Measurements from ENCODE around the gene SHC2.
"Not testable (repeated sequence)": the region's sequence is repeated elsewhere in the genome, so short reads cannot be mapped to it uniquely, and the experiment has no call there.

SHC2 gene

GRCh38 chr19:400976-401865 is 59.6 kb downstream of the SHC2 start:
- DNase-seq: no peak
- in situ Hi-C loops (cut with MboI; ENCODE audit: low pct_unique_long_range_greater_than_20kb, low sequenced_read_pairs): no loop called here

DNA sequence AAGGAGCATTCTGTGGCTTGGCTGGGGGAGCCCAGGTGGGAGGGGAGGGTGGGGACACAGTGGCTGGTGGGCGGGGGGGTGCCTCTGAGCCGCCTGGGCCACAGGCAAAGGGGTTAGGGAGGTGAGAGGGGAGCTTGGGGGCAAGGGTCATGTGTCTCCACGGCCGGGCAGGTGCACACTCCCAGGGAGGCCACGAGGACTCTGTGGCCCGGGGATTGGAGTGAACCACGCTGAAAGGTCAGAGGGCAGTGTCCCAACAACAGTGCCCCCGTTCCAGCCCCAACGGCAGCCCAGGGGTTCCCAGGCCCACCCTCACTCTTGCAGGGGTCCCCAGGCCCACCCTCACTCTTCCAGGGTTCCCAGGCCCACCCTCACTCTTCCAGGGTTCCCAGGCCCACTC is 61.5 kb downstream of the SHC2 start:
- in situ Hi-C loops (cut with MboI; ENCODE audit: low pct_unique_long_range_greater_than_20kb, low sequenced_read_pairs): no loop called here
- no peak for DNase-seq

DNA sequence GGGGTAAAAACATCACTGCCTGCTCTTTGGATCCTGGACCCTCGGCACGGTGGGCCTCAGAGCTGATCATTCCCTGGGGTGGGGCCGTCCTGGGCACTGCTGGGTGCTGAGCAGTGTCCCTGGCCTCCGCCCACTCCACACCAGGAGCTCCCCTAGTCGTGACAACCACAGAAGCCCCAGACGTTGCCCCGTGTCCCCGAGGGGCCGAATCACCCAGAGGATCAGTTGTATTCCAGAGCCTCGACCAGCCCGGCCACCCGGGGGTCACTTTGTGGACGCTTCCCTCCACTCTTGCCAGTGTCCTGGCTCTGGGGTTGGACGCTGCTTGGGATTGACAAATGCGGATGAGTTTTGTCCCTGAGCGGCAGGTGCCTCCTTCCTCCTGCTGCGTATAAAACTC is 62.1 kb downstream of the SHC2 start:
- DNase-seq: no peak
- in situ Hi-C loops (cut with MboI; ENCODE audit: low pct_unique_long_range_greater_than_20kb, low sequenced_read_pairs): no loop called here

DNA sequence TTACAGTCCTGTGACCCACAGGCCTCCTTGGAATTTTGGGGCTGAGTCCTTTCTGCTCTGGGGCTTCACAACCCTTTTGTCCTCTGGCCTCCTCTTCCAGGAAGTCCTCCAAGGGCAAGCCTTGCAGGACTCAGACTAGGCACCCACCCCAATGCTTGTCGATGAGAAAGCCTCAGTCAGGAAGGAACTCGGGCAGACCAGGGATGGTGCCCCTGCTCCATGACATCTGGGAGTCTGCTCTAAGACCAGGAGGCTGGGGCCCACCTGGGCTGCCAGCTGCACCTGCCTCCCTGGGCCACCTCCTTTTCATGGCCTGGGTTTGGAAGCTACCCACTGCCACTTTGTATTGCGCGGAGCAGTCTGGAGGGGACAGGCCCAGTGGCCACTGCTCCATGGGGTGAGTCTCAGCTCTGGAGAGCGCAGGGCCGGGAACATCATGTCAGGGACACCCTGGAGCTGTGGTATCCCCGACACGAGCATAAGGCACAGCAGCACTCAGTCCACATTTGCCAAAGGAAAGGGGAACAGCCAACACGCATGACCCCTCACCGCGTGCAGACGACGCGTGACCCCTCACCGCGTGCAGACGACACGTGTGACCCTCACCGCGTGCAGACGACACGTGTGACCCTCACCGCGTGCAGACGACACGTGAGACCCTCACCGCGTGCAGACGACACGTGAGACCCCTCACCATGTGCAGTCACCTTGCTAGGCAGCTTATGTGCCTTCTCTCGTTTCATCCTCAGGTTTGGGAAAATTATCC is 62.7 kb downstream of the SHC2 start:
- DNase-seq: no peak

DNA sequence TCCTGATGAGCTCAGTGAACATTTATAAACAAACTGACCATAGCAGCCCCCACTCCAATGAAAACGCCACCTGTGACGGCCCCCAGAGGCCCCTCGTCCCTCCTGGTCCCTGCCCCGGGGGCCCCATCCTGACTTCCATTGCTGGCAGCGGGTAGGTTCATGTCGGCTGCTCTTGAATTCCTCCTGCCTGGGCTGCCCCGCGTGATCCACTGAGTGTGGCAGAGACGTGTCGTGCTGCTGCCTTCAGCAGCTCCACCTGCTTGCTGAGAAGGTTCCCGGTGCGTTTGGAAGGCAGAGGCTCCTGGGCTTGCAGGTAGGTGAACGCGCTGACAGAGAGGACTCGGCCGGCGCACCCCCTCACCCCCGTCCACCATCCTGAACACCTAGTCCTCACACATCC is 63.5 kb downstream of the SHC2 start:
- in situ Hi-C loops (cut with MboI; ENCODE audit: low pct_unique_long_range_greater_than_20kb, low sequenced_read_pairs): no loop called here

More for the DNA sequence above, 62.7 kb downstream of the SHC2 start:
- in situ Hi-C loops (cut with MboI; ENCODE audit: low pct_unique_long_range_greater_than_20kb, low sequenced_read_pairs): no loop called here

DNA sequence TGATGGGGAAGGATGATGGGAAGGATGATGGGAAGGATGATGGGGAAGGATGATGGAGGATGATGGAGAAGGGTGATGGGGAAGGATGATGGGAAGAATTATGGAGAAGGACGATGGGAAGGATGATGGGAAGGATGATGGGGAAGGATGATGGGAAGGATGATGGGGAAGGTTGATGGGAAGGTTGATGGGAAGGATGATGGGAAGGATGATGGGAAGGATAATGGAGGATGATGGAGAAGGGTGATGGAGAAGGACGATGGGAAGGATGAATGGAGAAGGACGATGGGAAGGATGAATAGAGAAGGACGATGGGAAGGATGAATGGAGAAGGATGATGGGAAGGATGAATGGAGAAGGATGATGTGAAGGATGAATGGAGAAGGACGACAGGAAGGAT is 65.4 kb downstream of the SHC2 start:
- DNase-seq: no peak
- in situ Hi-C loops (cut with MboI; ENCODE audit: low pct_unique_long_range_greater_than_20kb, low sequenced_read_pairs): no loop called here

More for the DNA sequence above, 63.5 kb downstream of the SHC2 start:
- no peak for DNase-seq

GRCh38 chr19:394857-395256 is 66.0 kb downstream of the SHC2 start:
- DNase-seq; in situ Hi-C loops (cut with MboI; ENCODE audit: low pct_unique_long_range_greater_than_20kb, low sequenced_read_pairs): not testable (repeated sequence)

GRCh38 chr19:393560-393959 is 67.3 kb downstream of the SHC2 start:
- DNase-seq; in situ Hi-C loops (cut with MboI; ENCODE audit: low pct_unique_long_range_greater_than_20kb, low sequenced_read_pairs): not testable (repeated sequence)

DNA sequence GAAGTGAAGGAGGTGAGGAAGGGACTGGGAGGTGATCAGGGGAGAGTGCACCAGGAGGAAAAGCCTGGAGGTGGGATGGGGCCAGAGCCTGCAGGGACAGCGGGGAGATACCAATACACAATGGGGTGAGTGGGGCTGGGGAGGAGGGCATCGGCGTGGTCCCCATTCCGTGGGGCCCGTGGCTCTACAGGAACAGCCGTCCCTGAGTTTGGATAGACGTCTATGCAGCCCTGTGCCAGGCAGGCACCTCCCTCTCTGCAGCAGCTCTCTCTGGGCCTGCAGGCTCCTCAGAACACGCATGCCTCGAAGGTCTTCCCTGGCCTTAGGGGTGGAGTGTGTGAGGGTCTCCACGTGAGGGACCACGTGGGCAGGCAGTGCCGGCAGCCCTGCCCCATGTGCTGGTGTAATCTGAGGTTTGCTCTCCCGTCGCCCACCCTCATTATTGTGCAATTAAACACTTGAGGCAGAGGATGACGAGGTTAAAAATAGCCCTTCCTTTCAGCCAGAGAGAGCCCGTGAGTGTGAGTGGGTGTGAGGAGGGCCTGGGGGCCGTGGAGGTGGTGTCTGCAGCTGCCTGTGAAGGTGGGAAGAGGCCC is 68.4 kb downstream of the SHC2 start:
- no peak for DNase-seq
- in situ Hi-C loops (cut with MboI; ENCODE audit: low pct_unique_long_range_greater_than_20kb, low sequenced_read_pairs): no loop called here

DNA sequence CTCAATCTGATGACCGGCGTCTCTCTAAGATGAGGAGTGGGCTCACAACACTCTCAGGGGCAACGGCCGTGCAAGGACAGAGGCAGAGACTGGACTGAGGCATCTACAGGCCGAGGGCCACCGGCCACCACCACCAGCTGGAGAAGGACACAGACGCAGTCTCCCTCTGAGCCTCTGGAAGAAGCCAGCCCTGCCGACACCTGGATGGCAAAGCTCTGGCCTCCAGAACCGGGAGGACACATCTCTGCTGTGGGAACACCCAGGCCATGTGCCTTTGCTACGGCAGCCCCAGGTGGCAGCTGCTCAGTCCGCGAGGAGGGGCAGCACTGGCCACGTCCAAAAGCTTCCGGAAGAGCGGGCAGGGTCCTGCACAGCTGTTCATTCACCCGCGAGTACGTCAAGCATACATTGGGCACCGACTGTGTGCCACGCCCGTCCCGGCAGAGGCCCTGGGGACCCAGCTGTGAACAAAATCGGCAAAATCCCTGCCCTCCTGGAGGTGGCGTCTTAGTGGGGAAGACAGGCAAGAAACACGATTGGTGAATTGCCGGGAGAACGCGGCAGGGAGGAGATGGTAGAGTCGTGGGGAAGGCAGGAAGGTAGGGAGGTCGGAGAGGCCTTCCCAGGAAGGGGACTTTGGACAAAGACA is 69.0 kb downstream of the SHC2 start:
- in situ Hi-C loops (cut with MboI; ENCODE audit: low pct_unique_long_range_greater_than_20kb, low sequenced_read_pairs): no loop called here
- DNase-seq: no peak

DNA sequence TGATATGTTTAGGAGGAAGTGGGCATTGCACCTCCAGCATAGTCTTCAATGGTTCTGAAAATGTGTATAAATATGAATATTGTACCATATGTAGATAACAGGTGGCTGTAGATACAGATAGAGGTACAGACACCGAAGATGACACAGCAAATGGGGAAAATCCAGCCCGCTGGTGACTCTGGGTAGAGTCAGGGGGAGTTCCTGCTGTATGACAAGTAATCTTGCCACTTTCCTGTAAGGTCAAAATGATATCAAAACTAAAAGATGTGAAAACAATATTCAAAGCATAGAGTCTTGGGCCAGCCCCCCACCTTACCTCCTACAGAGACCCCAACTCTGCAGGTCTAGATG is 69.7 kb downstream of the SHC2 start:
- DNase-seq: no peak
- in situ Hi-C loops (cut with MboI; ENCODE audit: low pct_unique_long_range_greater_than_20kb, low sequenced_read_pairs): no loop called here

- in situ Hi-C loops (cut with MboI; ENCODE audit: low pct_unique_long_range_greater_than_20kb, low sequenced_read_pairs): no loop called here
- no peak for DNase-seq
Measured at GRCh38 chr19:390386-391206, 70.2 kb downstream of the SHC2 start.

DNA sequence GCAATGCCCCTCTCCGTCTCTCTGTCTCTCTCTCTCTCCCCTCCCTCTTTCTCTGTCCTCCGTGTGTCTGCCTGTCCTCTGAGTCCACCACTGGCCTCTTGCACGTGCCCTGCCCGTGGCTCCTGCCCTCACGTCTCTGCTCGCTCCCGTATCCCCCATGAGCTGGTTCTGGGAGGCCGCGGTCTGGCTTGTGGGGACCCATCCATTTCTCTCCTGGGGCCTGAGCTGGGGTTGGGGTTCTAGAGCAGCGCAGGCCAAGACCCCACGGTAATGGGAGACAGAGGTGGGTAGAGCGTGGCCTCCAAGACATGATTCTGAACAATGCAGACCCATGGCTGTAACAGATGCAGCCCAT is 70.9 kb downstream of the SHC2 start:
- in situ Hi-C loops (cut with MboI; ENCODE audit: low pct_unique_long_range_greater_than_20kb, low sequenced_read_pairs): no loop called here
- DNase-seq: no peak

DNA sequence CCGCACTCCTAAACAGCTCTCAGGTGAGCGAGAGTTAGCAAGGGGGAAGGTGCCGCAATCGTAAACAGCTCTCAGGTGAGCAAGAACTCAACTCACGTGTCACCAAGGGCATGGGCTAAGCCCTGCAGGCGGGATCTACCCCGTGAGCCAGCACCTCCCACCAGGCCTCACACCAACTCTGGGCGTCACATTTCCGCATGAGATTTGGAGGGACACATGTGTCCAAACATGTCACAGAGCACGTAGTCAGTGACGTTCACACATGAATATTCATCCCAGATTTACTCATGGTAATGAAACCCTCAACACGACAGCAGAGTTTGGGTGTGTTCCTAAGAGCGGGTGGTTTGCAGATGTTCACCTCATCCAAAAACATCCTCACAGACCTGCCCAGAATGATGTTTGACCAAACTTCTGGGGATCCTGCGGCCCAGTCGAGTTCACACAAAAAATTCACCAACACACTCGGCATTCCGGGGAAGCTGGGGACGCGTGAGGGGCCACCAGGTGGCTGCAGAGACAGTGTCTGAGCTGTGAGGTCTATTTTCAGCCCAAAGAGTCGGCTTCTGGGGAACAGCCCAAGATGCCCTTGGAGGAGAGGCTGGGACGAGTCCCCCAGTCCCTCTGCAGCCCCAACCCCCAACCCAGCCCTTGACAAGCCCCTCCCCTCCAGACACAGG is 71.4 kb downstream of the SHC2 start:
- no peak for DNase-seq
- in situ Hi-C loops (cut with MboI; ENCODE audit: low pct_unique_long_range_greater_than_20kb, low sequenced_read_pairs): no loop called here

DNA sequence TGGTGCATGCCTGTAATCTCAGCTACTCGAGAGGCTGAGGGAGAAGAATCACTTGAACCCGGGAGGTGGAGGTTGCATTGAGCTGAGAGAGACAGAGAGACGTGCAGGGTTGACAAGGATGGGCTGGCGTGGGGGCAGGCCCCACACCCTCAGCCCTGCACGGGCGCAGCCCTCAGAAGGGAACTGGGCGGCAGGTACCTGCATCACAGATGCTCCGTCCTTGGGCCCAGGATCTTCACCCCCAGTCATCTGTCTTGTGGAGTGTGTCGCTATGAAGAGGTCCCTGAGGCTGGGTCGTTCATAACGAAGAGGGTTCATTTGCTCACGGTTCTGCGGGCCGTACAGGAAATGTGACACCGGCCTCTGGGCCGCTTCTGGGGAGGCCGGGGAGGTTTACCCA is 72.1 kb downstream of the SHC2 start:
- in situ Hi-C loops (cut with MboI; ENCODE audit: low pct_unique_long_range_greater_than_20kb, low sequenced_read_pairs): no loop called here
- no peak for DNase-seq

DNA sequence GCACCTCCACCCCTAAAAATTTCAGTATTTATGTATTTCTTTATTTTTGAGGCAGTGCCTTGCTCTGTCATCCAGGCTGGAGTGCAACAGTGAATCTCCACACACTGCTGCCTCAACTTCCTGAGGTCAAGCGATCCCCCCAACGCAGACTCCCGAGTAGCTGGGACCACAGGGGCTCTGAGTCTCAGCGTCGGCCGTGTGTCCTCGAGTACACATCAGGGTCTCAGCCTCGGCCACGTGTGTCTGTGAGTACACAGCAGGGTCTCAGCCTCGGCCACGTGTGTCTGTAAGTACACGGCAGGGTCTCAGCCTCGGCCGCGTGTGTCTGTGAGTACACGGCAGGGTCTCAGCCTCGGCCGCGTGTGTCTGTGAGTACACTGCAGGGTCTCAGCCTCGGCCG is 73.1 kb downstream of the SHC2 start:
- DNase-seq: no peak
- in situ Hi-C loops (cut with MboI; ENCODE audit: low pct_unique_long_range_greater_than_20kb, low sequenced_read_pairs): no loop called here

DNA sequence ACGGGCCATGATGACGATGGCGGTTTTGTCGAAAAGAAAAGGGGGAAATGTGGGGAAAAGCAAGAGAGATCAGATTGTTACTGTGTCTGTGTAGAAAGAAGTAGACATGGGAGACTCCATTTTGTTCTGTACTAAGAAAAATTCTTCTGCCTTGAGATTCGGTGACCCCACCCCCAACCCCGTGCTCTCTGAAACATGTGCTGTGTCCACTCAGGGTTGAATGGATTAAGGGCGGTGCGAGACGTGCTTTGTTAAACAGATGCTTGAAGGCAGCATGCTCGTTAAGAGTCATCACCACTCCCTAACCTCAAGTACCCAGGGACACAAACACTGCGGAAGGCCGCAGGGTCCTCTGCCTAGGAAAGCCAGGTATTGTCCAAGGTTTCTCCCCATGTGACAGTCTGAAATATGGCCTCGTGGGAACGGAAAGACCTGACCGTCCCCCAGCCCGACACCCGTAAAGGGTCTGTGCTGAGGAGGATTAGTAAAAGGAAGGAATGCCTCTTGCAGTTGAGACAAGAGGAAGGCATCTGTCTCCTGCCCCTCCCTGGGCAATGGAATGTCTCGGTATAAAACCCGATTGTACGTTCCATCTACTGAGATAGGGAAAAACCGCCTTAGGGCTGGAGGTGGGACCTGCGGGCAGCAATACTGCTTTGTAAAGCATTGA is 74.1 kb downstream of the SHC2 start:
- DNase-seq; in situ Hi-C loops (cut with MboI; ENCODE audit: low pct_unique_long_range_greater_than_20kb, low sequenced_read_pairs): not testable (repeated sequence)

DNA sequence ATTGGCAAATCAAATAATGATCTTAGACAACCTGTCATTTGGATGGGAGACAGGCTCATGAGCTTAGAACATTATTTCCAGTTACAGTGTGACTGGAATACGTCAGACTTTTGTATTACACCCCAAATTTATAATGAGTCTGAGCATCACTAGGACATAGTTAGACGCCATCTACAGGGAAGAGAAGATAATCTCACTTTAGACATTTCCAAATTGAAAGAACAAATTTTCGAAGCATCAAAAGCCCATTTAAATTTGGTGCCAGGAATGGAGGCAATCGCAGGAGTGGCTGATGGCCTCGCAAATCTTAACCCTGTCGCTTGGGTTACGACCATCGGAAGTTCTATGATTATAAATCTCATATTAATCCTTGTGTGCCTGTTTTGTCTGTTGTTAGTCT is 74.6 kb downstream of the SHC2 start:
- in situ Hi-C loops (cut with MboI; ENCODE audit: low pct_unique_long_range_greater_than_20kb, low sequenced_read_pairs); DNase-seq: not testable (repeated sequence)
